Ovary (tissue), 9 donors: Measurements from ENCODE around the gene ELANE. TPM values are rescaled to one million over a fixed set of nuclear protein-coding genes. Genes with fewer than 3 reads are reported as not detected.

ENCODE experiments used
- DNase-seq, 5 donors: peaks; one replicate each; pipeline ENCODE4 v3.0.0-alpha.2; 2019 to 2020
- H3K27ac ChIP-seq, 2 donors: fragments of 200-600 bp; one replicate each; pipeline versions ENCODE4 v1.5.1 to v1.8.0; 2019 to 2022
- H3K27me3 ChIP-seq: fragments of 200-600 bp; one replicate; pipeline ENCODE4 v1.8.0; 2022
- H3K36me3 ChIP-seq: fragments of 200-600 bp; sonication (generic); one replicate; pipeline ENCODE4 v1.5.1; 2019
- H3K4me1 ChIP-seq: one replicate; pipeline ENCODE4 v1.8.1; 2013; ENCODE audit warnings: mild to moderate bottlenecking, moderate library complexity; ENCODE audit not compliant: insufficient read depth
- H3K4me3 ChIP-seq: fragments of 200-600 bp; sonication (generic); one replicate; pipeline ENCODE4 v1.5.1; 2017
- H3K9me3 ChIP-seq, 2 donors: fragments of 200-600 bp in 1 of 2; sonication (generic) in 1 of 2; one replicate each; pipeline versions ENCODE4 v1.5.1 to v1.8.1; 2013 to 2019; ENCODE audit warnings: mild to moderate bottlenecking in 1 of 2, moderate library complexity in 1 of 2
- EP300 ChIP-seq: sonication (generic); formaldehyde crosslinking; IDR thresholded peaks from one replicate; pipeline ENCODE4 v1.6.1; 2017; ENCODE audit warnings: antibody characterized with exemption
- POLR2A ChIP-seq: fragments of 450-650 bp; IDR thresholded peaks from one replicate; pipeline ENCODE4 v1.6.1; 2017; ENCODE audit warnings: antibody characterized with exemption, mild to moderate bottlenecking, moderate library complexity
- WGBS, 3 donors: extraction: QIAGEN DNeasy Blood & Tissue Kit in 1 of 3; methylation state at CpG; one replicate each; pipeline versions ENCODE4 v1.1.5 to v1.1.7; 2013 to 2017; 5-methylcytosine and 5-hydroxymethylcytosine counted together
- intact Hi-C, 4 donors: fragments of 100-400 bp; cut with DNase I; formaldehyde crosslinking; loops; one replicate each; pipeline versions ENCODE4 v1.11.0 to v1.15.1; 2022 to 2023
- polyA plus RNA-seq, 2 donors: library from polyadenylated mRNA; stranded (reverse); fragments of 200-250 nt in 1 of 2; fragments of 350-450 nt in 1 of 2; fragmentation: Illumina TruSeq in 1 of 2; extraction: RNeasy Lipid Tissue Mini Kit (QIAGEN cat#74804) in 1 of 2; gene quantifications; one replicate each; pipeline ENCODE4 v1.2.3, GENCODE V29; 2013 to 2014
- total RNA-seq, 7 donors: library from RNA; depleted of rRNA in 2 of 7; stranded (reverse); fragments of >200 nt in 2 of 7; fragmentation: NEBNext Ultra II Directional in 3 of 7; extraction: Animal tissue kit (Norgen Biotek cat#: 25700) in 3 of 7; gene quantifications; one replicate each; pipeline versions ENCODE4 v1.1.0 to v1.2.4, GENCODE V29; 2016 to 2023
- TF ChIP-seq, protein P1 (sequence below), 3 donors: fragments of 450-650 bp in 2 of 3; fragments of 200-600 bp in 1 of 3; IDR thresholded peaks; one replicate each; pipeline versions ENCODE4 v1.5.1 to v1.8.0; 2016 to 2022; ENCODE audit warnings: antibody characterized with exemption in 3 of 3, mild to moderate bottlenecking in 1 of 3
- donor health status: DM: no; HTN: no; CAD: no; lungs with moderate emphysema.
- donor health status: DM: no; HTN: no; CAD: no.
- donor health status: Bipolar disorder and iron deficiency.
- donor health status: DM: yes; HTN: yes; CAD: no.
- donor health status: DM: no; HTN: no; CAD: no.
- donor health status: DM: yes; HTN: yes; CAD: no.

The ELANE gene
- total and polyA plus RNA-seq, 9 donors: 0.27 to 0.72 (median 0.47) TPM; not detected in 5

DNA sequence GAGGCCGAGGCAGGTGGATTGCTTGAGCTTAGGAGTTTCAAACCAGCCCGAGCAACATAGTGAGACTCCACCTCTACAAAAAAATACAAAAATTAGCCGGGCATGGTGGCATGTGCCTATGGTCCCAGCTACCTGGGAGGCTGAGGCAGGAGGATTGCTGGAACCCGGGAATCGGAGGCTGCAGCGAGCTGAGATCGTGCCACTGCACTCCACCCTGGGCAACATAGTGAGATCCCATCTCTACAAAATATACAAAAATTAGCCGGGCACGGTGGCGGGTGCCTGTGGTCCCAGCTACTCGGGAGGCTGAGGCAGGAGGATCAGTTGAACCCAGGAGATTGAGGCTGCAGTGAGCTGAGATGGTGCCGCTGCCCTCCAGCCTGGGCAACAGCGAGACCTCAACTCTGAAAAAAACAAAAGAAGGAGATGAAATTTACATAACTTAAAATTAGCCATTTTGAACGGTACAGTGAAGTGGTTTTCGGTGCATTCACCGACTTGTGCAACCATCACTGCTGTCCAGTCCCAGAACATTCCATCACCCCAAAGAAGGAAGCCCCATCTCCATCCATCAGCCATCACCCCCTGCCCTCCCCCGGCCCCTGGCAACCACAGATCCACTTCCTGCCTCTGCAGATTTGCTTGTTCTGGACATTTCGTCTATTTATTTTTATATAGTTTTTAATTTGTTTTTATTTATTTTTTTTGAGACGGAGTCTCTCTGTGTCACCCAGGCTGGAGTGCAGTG is 26.0 kb upstream of the ELANE start:
- no peak for DNase-seq
- Histone ChIP-seq H3K27ac (no peak overlapping the region), H3K27me3 (no peaks in the 10 kb centered on the region), H3K4me1 (peaks cover 2% of the 10 kb centered on the region), H3K9me3 (no peaks in the 10 kb centered on the region), H3K4me3 (no peak overlapping the region), H3K36me3 (no peaks in the 10 kb centered on the region)
- WGBS, 3 donors: 71 to 77% (median 75%) methylated on average over 19 of the region's 19 CpGs
- TF ChIP-seq EP300 (no peak), POLR2A (no peak)
- TF ChIP-seq, protein P1, sequence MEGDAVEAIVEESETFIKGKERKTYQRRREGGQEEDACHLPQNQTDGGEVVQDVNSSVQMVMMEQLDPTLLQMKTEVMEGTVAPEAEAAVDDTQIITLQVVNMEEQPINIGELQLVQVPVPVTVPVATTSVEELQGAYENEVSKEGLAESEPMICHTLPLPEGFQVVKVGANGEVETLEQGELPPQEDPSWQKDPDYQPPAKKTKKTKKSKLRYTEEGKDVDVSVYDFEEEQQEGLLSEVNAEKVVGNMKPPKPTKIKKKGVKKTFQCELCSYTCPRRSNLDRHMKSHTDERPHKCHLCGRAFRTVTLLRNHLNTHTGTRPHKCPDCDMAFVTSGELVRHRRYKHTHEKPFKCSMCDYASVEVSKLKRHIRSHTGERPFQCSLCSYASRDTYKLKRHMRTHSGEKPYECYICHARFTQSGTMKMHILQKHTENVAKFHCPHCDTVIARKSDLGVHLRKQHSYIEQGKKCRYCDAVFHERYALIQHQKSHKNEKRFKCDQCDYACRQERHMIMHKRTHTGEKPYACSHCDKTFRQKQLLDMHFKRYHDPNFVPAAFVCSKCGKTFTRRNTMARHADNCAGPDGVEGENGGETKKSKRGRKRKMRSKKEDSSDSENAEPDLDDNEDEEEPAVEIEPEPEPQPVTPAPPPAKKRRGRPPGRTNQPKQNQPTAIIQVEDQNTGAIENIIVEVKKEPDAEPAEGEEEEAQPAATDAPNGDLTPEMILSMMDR (IDR thresholded peaks at IDR 0.05): no peak
- intact Hi-C loops: no loop called here

- no peaks in the 10 kb centered on the region for H3K9me3 ChIP-seq
- intact Hi-C loops: no loop called here
- H3K36me3 ChIP-seq: no peaks in the 10 kb centered on the region
- H3K27ac ChIP-seq: no peak overlapping the region
- no peak overlapping the region for H3K4me3 ChIP-seq
- H3K4me1 ChIP-seq: no peaks in the 10 kb centered on the region
- TF ChIP-seq POLR2A: no peak
- TF ChIP-seq, protein P1 (IDR thresholded peaks at IDR 0.05): no peak
- no peak for TF ChIP-seq EP300
- WGBS, 3 donors: 85 to 88% (median 85%) methylated on average over 10 to 11 of the region's 11 CpGs
- peak in 1 of 5 donors; percentile 18 for DNase-seq
- no peaks in the 10 kb centered on the region for H3K27me3 ChIP-seq
Observed at GRCh38 chr19:827314-827709, 24.8 kb upstream of the ELANE start.

- intact Hi-C loops: no loop called here
- Histone ChIP-seq H3K4me3 (no peak within 1 kb of the TSS), H3K27ac (no peak within 1 kb of the TSS), H3K27me3 (no peaks in the 10 kb centered on the region), H3K4me1 (no peaks in the 10 kb centered on the region), H3K9me3 (no peaks in the 10 kb centered on the region), H3K36me3 (no peaks in the 10 kb centered on the region)
- TF ChIP-seq EP300 (no peak), POLR2A (no peak)
- TF ChIP-seq, protein P1 (IDR thresholded peaks at IDR 0.05): no peak
- 62 to 74% (median 73%) methylated on average over 28 to 33 of the region's 33 CpGs for whole genome bisulfite sequencing, 3 donors
- peak in 1 of 5 donors; percentile 22 for DNase-seq
Observed at GRCh38 chr19:827710-828321, 24.3 kb upstream of the ELANE start, which contains the start of gene AZU1. Gene AZU1 (plus strand): TSS chr19:827837. CDS start chr19:827847, 10 bp downstream.

- TF ChIP-seq EP300 (no peak), POLR2A (no peak)
- TF ChIP-seq, protein P1 (IDR thresholded peaks at IDR 0.05): no peak
- Histone ChIP-seq H3K4me3 (no peak overlapping the region), H3K4me1 (no peaks in the 10 kb centered on the region), H3K36me3 (no peaks in the 10 kb centered on the region), H3K27me3 (no peaks in the 10 kb centered on the region), H3K27ac (no peak overlapping the region), H3K9me3 (no peaks in the 10 kb centered on the region)
- WGBS, 3 donors: 42 to 63% (median 54%) methylated on average over 18 of the region's 18 CpGs
- intact Hi-C loops: no loop called here
- no peak for DNase-seq
Observed at GRCh38 chr19:829129-829758, 22.9 kb upstream of the ELANE start.
